Measurements from ENCODE around the gene OSBPL9.

OSBPL9 gene

GRCh38 chr1:51616903-51617708 is at the start of gene OSBPL9:
Gene OSBPL9 (plus strand): TSS chr1:51617092. CDS start chr1:51617111, 19 bp downstream.
- DNase-seq (ENCODE audit: low spot score): peak; percentile 96

- peak; percentile 81 for DNase-seq (ENCODE audit: low spot score)
These were observed 49.2 kb upstream of the OSBPL9 start for GRCh38 chr1:51567653-51568052.

GRCh38 chr1:51568231-51568935 is 48.5 kb upstream of the OSBPL9 start:
- no peak for DNase-seq (ENCODE audit: low spot score)

- DNase-seq (ENCODE audit: low spot score): peak; percentile 39
These were observed 47.4 kb upstream of the OSBPL9 start for GRCh38 chr1:51569284-51570062.

- no peak for DNase-seq (ENCODE audit: low spot score)
These were observed 46.7 kb upstream of the OSBPL9 start for GRCh38 chr1:51570063-51570710.

- no peak for DNase-seq (ENCODE audit: low spot score)
These were observed 44.5 kb upstream of the OSBPL9 start for GRCh38 chr1:51572365-51572764.

- no peak for DNase-seq (ENCODE audit: low spot score)
These were observed 42.1 kb upstream of the OSBPL9 start for GRCh38 chr1:51574796-51575195.

GRCh38 chr1:51575406-51576084 is 41.3 kb upstream of the OSBPL9 start:
- no peak for DNase-seq (ENCODE audit: low spot score)

GRCh38 chr1:51576085-51576444 is 40.8 kb upstream of the OSBPL9 start:
- no peak for DNase-seq (ENCODE audit: low spot score)

- DNase-seq (ENCODE audit: low spot score): no peak
These were observed 40.0 kb upstream of the OSBPL9 start for GRCh38 chr1:51576923-51577322.

GRCh38 chr1:51578383-51579109 is 38.3 kb upstream of the OSBPL9 start:
- DNase-seq (ENCODE audit: low spot score): no peak

GRCh38 chr1:51581238-51581637 is 35.7 kb upstream of the OSBPL9 start:
- DNase-seq (ENCODE audit: low spot score): no peak

- DNase-seq (ENCODE audit: low spot score): peak; percentile 83
These were observed 33.4 kb upstream of the OSBPL9 start for GRCh38 chr1:51583532-51583931.

GRCh38 chr1:51584021-51584420 is 32.9 kb upstream of the OSBPL9 start:
- DNase-seq (ENCODE audit: low spot score): no peak

GRCh38 chr1:51592711-51593110 is 24.2 kb upstream of the OSBPL9 start:
- no peak for DNase-seq (ENCODE audit: low spot score)

GRCh38 chr1:51594716-51595115 is 22.2 kb upstream of the OSBPL9 start:
- DNase-seq (ENCODE audit: low spot score): no peak

GRCh38 chr1:51600529-51600928 is 16.4 kb upstream of the OSBPL9 start:
- DNase-seq (ENCODE audit: low spot score): no peak

- no peak for DNase-seq (ENCODE audit: low spot score)
These were observed 15.9 kb upstream of the OSBPL9 start for GRCh38 chr1:51600965-51601364.

GRCh38 chr1:51605961-51606723 is 10.8 kb upstream of the OSBPL9 start:
- DNase-seq (ENCODE audit: low spot score): no peak

GRCh38 chr1:51607681-51608095 is 9.2 kb upstream of the OSBPL9 start:
- DNase-seq (ENCODE audit: low spot score): no peak

All from AG20443 (cell line).